Endodermal cell (in vitro differentiated cells): Measurements from ENCODE around the gene ZNF605. TPM values are rescaled to one million over a fixed set of nuclear protein-coding genes. Genes with fewer than 3 reads are reported as not detected.
A peak's percentile ranks its signal among the peaks of the same experiment; 100 is the strongest.

Experiments
- DNase-seq: peaks from one replicate; pipeline ENCODE4 v3.0.0-alpha.2; 2017
- H3K27ac ChIP-seq: 2 replicates; pipeline ENCODE4 v1.5.1; 2013; ENCODE audit warnings: mild to moderate bottlenecking, low read depth, low read length, moderate library complexity
- H3K27me3 ChIP-seq: 2 replicates; pipeline ENCODE4 v1.6.1; 2013; ENCODE audit warnings: mild to moderate bottlenecking, low read length, moderate library complexity; ENCODE audit not compliant: insufficient read depth, control insufficient read depth, poor library complexity, severe bottlenecking
- H3K36me3 ChIP-seq: 2 replicates; pipeline ENCODE4 v1.7.0; 2013; ENCODE audit warnings: mild to moderate bottlenecking, low read length, moderate library complexity; ENCODE audit not compliant: control insufficient read depth, insufficient read depth
- H3K4me1 ChIP-seq: one replicate; pipeline ENCODE4 v1.7.0; 2013; ENCODE audit warnings: low read length; ENCODE audit not compliant: control insufficient read depth, insufficient read depth
- H3K4me3 ChIP-seq: 2 replicates; pipeline ENCODE4 v1.5.1; 2013; ENCODE audit warnings: mild to moderate bottlenecking, low read length, moderate library complexity
- H3K9ac ChIP-seq: 2 replicates; pipeline ENCODE4 v1.6.1; 2013; ENCODE audit warnings: mild to moderate bottlenecking, low read length, moderate library complexity; ENCODE audit not compliant: poor library complexity, severe bottlenecking; ENCODE audit errors: extremely low read depth
- H3K9me3 ChIP-seq: 2 replicates; pipeline ENCODE4 v1.6.1; 2013; ENCODE audit warnings: mild to moderate bottlenecking, low read length, moderate library complexity; ENCODE audit not compliant: control insufficient read depth
- H3K27ac Mint-ChIP-seq: 2 replicates; pipeline ENCODE4 v1.8.0; 2020; ENCODE audit warnings: mixed read lengths
- H3K27me3 Mint-ChIP-seq: 2 replicates; pipeline ENCODE4 v1.8.0; 2021; ENCODE audit warnings: mild to moderate bottlenecking, mixed read lengths; ENCODE audit not compliant: insufficient read depth
- H3K36me3 Mint-ChIP-seq: 2 replicates; pipeline ENCODE4 v1.8.0; 2020; ENCODE audit warnings: low read depth, mixed read lengths
- H3K4me1 Mint-ChIP-seq: 2 replicates; pipeline ENCODE4 v1.8.0; 2020; ENCODE audit warnings: mixed read lengths
- H3K4me3 Mint-ChIP-seq: 2 replicates; pipeline ENCODE4 v1.8.0; 2020; ENCODE audit warnings: mild to moderate bottlenecking, moderate library complexity, mixed read lengths
- H3K9me3 Mint-ChIP-seq: 2 replicates; pipeline ENCODE4 v1.8.0; 2020; ENCODE audit warnings: mild to moderate bottlenecking, mixed read lengths
- CTCF ChIP-seq: fragments of 200-600 bp; sonication (generic); conservative IDR thresholded peaks from 2 replicates; pipeline ENCODE4 v1.5.0; 2021; ENCODE audit warnings: antibody characterized with exemption, mild to moderate bottlenecking
- WGBS, 2 experiments: methylation state at CpG; one replicate each; pipeline versions ENCODE4 v1.1.5 to v1.1.7; 2013; ENCODE audit warnings: missing lambda C conversion rate in 2 of 2, mixed read lengths in 1 of 2; ENCODE audit not compliant: insufficient coverage in 1 of 2, insufficient read length in 1 of 2; 5-methylcytosine and 5-hydroxymethylcytosine counted together
- total RNA-seq, 2 donors: library from RNA; stranded (reverse); fragmentation: NEBNext Ultra II Directional in 1 of 2; extraction: Animal tissue kit (Norgen Biotek cat#: 25700) in 1 of 2; gene quantifications; 2 replicates in 1 of 2; 3 replicates in 1 of 2; pipeline ENCODE4 v1.2.1, GENCODE V29; 2021

Gene ZNF605
- total RNA-seq, 2 donors from 2014 or later = 12.8 to 25.8 TPM

GRCh38 chr12:132872073-132872855 lies 83.8 kb downstream of the ZNF605 start:
- H3K9me3 Mint-ChIP-seq = no peaks in the 10 kb centered on the region
- H3K27me3 Mint-ChIP-seq = no peaks in the 10 kb centered on the region
- H3K9ac ChIP-seq = no peak overlapping the region
- peaks cover 63% of the 10 kb centered on the region for H3K36me3 Mint-ChIP-seq
- H3K4me3 ChIP-seq = no peak overlapping the region
- no peak overlapping the region for H3K4me3 Mint-ChIP-seq
- no peaks in the 10 kb centered on the region for H3K27me3 ChIP-seq
- H3K4me1 Mint-ChIP-seq = no peaks in the 10 kb centered on the region
- H3K4me1 ChIP-seq = no peaks in the 10 kb centered on the region
- DNase-seq = no peak
- no peak for TF ChIP-seq CTCF
- no peaks in the 10 kb centered on the region for H3K9me3 ChIP-seq
- 92 to 97% methylated on average over 20 to 21 of the region's 21 CpGs for WGBS, 2 experiments
- peaks cover 64% of the 10 kb centered on the region for H3K36me3 ChIP-seq
- no peak overlapping the region for H3K27ac ChIP-seq
- H3K27ac Mint-ChIP-seq = peak overlapping the region; percentile 35

- Histone ChIP-seq H3K4me3 (no peak overlapping the region), H3K9me3 (no peaks in the 10 kb centered on the region), H3K4me1 (no peaks in the 10 kb centered on the region), H3K9ac (no peak overlapping the region), H3K27me3 (no peaks in the 10 kb centered on the region), H3K36me3 (peaks cover 59% of the 10 kb centered on the region), H3K27ac (no peak overlapping the region)
- WGBS, 2 experiments = 92 to 96% methylated on average over 7 to 14 of the region's 14 CpGs
- Mint-ChIP-seq H3K36me3 (peaks cover 68% of the 10 kb centered on the region), H3K27ac (no peak overlapping the region), H3K4me1 (no peaks in the 10 kb centered on the region), H3K9me3 (no peaks in the 10 kb centered on the region), H3K27me3 (no peaks in the 10 kb centered on the region), H3K4me3 (no peak overlapping the region)
- no peak for TF ChIP-seq CTCF
- DNase-seq = no peak
Measured at GRCh38 chr12:132869551-132869950, 86.6 kb downstream of the ZNF605 start.

Other genes with a start within 250 kb of the ZNF605 start
- gene PGAM5, start 245.5 kb downstream of the ZNF605 start, total RNA-seq = 10 to 100 TPM; 60.2 to 64.3 TPM
- gene ANKLE2, start 194.5 kb downstream of the ZNF605 start, total RNA-seq = 10 to 100 TPM; 87.8 to 88.5 TPM
- gene GOLGA3, start 127.4 kb downstream of the ZNF605 start, total RNA-seq = 10 to 100 TPM; 38.2 to 43.5 TPM
- gene CHFR, start 68.7 kb downstream of the ZNF605 start, total RNA-seq = 10 to 100 TPM; 57.0 to 80.4 TPM
- gene ZNF26, start 30.1 kb upstream of the ZNF605 start, total RNA-seq = 10 to 100 TPM; 13.5 to 16.0 TPM
- gene ZNF84, start 81.2 kb upstream of the ZNF605 start, total RNA-seq = 10 to 100 TPM; 50.2 to 52.6 TPM
- gene ZNF140, start 124.6 kb upstream of the ZNF605 start, total RNA-seq = 10 to 100 TPM; 19.0 to 20.9 TPM
- gene ZNF891, start 174.0 kb upstream of the ZNF605 start, total RNA-seq = 1 to 10 TPM; 3.7 to 3.9 TPM
- gene ZNF10, start 174.3 kb upstream of the ZNF605 start, total RNA-seq = 10 to 100 TPM; 12.0 to 16.4 TPM
- 10 to 100 TPM; 26.4 to 39.5 TPM for gene ZNF268, start 225.2 kb upstream of the ZNF605 start, total RNA-seq